CD1c-positive myeloid dendritic cell (primary cell): ENCODE measurements around the gene NAPA.

ENCODE experiments used
- DNase-seq: peaks from one replicate; pipeline ENCODE4 v3.0.0-alpha.2; 2016; ENCODE audit errors: extremely low spot score

Gene NAPA

DNA sequence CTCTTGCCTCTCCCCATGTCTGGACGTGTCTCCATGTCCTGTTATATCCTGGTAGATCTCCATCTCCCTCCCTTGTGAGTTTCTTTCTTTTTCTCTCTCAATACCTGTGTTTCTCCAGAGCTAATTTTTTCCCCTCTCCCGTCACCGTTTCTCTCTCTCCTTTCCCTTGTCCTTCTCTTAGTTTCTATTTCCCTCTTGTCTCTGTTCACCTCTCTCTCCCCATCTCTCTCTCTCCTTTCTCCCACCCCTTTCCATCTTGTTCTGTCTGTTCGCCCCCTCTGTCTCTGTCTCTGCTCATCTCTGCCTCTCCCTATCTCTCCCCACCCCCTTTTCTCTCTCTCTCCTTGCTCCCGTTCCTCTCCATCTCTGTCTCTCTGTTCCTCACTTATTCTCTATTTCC is 56.2 kb downstream of the NAPA start:
- no peak for DNase-seq

DNA sequence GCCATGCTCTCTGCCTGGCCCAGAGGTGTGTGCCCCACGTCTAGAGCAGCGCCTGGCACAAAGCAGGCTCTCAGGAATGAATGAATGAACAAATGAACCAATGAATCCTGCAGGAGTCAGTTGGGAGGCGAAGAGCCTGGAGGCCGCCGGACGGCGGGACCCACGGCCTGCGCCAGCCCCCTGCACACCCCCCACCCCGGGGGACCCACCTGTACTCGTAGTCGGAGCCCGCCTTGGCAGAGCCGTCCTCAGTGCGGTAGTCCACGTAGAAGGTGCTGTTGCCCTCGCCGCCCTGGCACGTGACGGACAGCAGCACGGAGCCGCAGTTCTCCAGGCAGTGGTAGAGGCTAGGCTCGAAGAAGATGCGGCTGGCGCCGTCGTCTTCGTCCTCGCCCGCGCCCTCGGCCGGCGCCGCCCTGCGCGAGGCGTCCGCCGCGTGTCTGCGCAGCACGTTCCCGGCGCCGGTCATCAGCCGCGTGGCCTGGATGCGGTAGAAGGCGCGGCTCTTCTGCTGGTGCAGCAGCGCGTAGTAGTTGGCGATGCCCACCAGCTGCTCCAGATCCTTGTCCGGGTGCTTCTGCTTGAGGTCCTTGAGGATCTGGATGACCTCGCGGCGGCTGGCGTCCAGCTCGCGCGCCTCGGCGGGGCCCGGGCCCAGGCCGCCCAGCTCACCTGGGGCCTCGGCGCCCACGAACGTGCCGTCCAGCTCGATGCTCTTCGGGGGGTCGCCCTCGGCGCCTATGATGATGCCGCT is 58.0 kb downstream of the NAPA start:
- DNase-seq: no peak

DNA sequence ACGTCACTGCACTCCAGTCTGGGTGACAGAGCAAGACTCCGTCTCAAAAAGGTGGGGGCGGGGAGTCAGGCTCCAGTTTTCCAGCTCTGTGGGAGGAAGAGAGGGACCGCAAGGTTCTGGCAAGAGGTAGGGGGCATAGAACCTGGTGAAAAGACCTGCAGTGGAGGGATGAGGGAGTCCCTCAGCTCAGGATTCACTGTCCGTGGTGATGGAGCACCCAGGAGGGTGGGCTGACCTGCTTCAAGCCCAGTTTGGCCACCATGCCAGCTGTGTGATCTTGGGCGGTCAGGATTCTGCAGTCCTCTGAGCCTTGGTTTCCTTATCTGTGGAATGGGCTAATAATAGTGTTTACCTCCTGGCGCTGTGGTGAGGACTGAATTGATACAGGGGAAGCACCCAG is 64.4 kb downstream of the NAPA start:
- no peak for DNase-seq

DNA sequence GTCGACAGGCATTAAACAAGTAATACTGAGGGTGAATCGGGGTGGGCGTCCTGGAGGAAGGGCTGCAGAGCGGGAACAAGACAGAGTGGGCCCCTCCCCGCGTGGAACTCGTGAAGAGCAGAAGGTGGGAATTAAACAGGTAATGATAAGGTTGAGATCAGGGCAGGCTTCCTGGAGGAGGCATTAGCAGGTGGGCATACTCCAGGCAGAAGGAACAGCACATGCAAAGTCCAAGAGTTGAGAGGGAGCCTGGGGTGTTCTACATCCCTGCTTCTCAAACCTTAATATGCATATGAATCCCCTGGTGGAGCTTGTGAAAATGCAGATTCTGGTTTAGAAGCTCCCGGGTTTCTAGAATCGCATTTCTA is 66.5 kb downstream of the NAPA start:
- DNase-seq: no peak

DNA sequence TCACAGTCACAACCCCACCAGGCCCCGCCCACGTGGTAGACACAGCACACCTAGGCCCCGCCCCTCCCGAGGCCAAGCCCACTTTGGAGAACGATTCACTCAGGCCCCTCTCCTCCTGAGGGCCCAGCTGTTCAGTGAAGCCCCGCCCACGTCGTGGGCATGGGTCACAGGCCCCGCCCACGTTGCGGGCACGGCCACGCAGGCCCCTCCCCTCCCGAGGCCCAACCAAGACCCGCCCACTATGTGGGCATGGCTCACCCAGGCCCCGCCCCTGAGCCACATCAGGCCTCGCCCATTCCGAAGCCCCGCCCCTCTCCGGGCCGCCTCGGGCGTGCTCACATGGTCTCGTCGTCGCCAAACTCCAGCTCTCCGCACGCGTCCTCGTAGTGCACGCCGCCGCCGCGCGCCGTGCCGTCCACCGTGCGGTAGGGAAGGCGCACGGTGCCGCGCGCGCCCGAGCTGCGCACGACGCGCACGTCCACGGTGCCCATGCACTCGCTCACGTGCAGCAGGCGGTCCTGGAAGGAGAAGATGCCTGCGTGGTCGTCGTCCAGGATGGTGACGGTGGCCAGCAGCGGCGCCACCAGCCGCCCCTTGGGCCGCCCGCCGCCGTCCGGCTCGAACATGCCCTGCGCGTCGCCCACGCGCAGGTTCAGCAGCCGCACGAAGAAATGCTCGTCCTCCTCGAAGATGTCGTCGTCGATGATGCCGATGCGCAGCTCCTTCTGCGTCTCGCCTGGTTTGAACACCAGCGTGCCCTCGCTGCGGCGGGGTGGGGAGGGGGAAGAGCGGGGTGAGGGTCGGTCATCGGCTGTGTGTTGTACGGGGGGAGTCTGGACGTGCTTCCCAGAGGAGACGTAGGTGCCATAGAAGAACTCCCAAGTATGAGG is 67.1 kb downstream of the NAPA start:
- DNase-seq: peak; percentile 69

DNA sequence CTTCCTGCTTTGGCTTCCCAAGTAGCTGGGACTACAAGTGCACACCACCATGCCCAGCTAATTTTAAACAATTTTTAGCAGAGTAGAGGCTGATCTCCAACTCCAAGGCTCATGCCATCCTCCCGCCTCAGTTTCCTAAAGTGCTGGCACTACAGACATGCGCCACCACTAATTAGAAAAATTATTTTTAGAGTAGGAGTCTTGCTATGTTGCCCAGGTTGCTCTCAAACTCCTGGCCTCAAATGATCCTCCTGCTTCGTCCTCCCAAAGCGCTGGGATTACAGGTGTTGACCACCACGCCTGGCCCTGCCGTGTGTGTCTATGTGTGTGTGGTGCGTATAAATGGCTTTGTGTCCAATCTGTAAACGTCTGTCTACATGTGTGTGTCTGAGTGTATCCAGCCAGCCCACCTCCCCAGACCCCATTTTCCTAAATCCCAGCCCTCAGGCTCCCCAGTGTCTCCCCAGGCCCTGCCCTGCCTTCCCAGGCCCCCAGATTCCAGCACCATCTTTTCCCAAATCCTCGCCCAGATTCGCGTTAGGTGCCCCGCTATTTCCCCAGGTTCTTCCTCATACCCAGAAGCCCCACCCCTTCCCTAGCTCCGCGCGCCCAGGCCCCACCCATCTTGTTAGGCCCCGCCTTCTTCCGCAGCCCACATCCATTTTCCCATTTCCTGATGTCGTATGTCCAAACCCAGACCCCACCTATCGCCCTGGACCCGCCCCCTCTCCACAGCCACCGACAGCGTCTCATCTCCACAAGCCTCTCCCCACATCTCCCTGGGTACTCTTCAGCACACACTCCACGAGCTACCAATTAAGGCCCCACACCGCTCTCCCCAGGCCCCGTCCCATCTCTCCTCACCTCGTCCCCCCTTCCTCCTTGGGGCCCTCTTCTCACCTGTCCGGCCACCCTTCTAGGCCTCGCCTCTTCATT is 68.1 kb downstream of the NAPA start:
- peak; percentile 66 for DNase-seq

DNA sequence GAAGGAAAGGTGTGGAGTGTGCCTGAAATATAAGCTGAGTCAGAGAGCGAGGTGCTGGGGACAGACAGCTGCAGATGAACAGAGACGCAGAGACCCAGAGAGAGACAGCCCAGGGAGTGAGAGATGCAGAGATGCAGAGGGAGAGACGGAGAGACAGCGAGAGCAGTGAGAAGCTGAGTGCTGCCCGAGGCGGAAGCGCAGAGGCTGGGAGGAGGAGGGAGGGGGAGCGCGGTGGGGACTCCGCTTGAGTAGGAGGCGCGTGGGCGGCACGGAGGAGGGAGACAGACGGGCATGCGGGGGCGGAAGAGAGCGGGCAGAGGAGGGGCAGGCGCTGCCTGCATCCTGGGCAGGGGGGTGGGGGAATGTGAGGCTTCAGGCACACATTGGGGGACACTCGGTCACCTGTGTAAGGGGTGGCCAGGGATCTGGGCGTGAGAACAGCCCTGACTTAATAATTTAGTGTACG is 68.9 kb downstream of the NAPA start:
- DNase-seq: peak; percentile 31

DNA sequence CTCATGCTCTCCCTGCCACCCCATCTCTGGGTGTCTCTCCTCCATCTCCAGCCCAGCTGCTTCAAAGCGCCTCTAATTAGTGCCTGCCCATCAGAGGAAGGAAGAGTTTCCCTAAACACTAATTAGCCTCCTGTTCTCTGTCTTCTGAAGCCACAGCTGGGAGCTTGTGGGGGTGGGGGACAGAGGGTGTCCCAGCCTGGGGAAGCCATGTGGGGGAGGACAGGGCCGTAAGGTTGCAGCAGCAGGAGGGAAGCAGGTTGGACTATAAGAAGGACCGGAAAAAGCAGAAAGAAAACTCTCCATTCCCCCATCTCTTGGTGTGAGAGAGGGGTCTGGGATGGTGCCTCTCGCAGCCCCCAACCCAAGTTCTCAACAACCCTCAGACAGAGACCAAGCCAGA is 69.3 kb downstream of the NAPA start:
- no peak for DNase-seq

DNA sequence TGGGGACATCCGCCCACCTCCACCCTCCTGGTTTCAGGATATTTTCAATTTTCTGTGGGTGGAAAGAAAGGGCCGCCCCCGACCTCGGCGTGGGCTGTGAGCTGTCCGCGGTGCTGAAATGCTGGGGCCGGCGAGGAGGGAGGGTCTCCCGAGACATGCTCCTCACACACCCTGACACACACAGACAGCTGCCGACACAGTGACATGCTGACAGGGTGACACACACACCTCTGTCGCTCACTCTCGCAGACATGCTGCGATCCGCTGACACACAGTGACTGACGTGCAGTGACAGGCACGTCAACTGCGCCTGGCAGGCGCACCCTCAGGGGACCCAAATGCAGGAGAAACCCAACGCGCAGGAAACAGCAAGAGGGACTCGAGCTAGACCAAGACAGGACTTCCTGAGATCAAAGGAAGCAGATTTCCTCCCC is 70.5 kb downstream of the NAPA start:
- DNase-seq: no peak

DNA sequence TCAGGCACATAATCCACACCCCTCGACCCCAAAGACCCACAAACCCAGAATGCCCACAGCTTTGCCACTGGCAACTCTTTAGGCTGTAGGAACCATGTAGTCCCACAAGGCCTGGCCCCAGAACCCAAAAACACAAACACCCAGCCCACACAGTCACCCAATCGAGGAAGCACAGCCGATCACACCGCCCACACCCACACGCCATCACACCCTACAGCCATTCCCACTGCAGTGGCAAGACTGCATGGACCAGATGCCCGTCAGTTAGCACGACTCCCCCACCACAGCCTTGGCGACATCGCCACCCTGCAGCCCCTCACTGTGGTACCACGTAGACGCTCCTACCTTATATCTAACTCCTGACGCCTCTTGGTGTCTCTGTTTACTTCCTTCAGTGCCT is 71.5 kb downstream of the NAPA start:
- no peak for DNase-seq

DNA sequence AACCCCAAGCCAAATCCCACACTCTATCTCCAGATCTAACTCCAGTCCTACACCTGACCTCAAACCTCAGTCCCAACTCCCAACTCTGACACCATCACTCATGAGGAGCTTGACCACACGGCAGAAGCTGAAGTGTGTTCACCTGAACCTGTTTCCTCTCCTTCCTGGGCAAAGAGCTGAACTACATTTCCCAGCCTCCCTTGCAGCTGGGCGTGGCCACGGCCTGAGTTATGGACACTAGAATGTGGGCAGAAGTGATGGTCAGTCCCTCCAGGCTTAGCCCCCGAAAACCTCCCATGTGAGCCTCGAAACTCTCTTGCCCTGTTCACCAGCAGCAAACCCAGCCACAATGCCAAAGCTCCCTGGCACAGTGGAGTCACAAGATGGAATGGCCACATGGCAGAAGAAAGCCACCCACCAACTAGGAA is 76.1 kb downstream of the NAPA start:
- no peak for DNase-seq
